H9 (cell line): ENCODE data around the gene ITGBL1. TPM values are rescaled to one million over a fixed set of nuclear protein-coding genes. Genes with fewer than 3 reads are reported as not detected.

Source experiments
- DNase-seq: peaks from one replicate; pipeline ENCODE4 v3.0.0-alpha.2; 2017
- H2AFZ ChIP-seq: one replicate; pipeline ENCODE4 v1.6.1; 2013; ENCODE audit warnings: mild to moderate bottlenecking, low read length, control low read depth, moderate library complexity
- H2AK5ac ChIP-seq: 2 replicates; pipeline ENCODE4 v1.6.1; 2013; ENCODE audit warnings: low read length, control low read depth, mixed read lengths; ENCODE audit not compliant: insufficient read length
- H2BK120ac ChIP-seq: one replicate; pipeline ENCODE4 v1.6.1; 2013; ENCODE audit warnings: low read depth, mild to moderate bottlenecking, low read length, control low read depth, inconsistent platforms; ENCODE audit not compliant: poor library complexity, severe bottlenecking
- H2BK12ac ChIP-seq: 2 replicates; pipeline ENCODE4 v1.6.1; 2013; ENCODE audit warnings: low read length, control low read depth, mixed read lengths, low read depth; ENCODE audit not compliant: insufficient read length
- H2BK15ac ChIP-seq: 2 replicates; pipeline ENCODE4 v1.6.1; 2013; ENCODE audit warnings: low read depth, low read length, control low read depth
- H2BK20ac ChIP-seq: one replicate; pipeline ENCODE4 v1.6.1; 2013; ENCODE audit warnings: low read depth, mild to moderate bottlenecking, low read length, control low read depth, inconsistent platforms; ENCODE audit not compliant: poor library complexity, severe bottlenecking
- H2BK5ac ChIP-seq: 2 replicates; pipeline ENCODE4 v1.6.1; 2013; ENCODE audit warnings: low read length, control low read depth, mixed read lengths; ENCODE audit not compliant: insufficient read length
- H3K14ac ChIP-seq: 2 replicates; pipeline ENCODE4 v1.6.1; 2013; ENCODE audit warnings: low read length, control low read depth; ENCODE audit not compliant: insufficient read depth
- H3K18ac ChIP-seq: 2 replicates; pipeline ENCODE4 v1.6.1; 2013; ENCODE audit warnings: low read depth, mild to moderate bottlenecking, mixed read lengths, low read length, control low read depth; ENCODE audit not compliant: insufficient read length
- H3K23ac ChIP-seq: 2 replicates; pipeline ENCODE4 v1.6.1; 2013; ENCODE audit warnings: low read length, control low read depth, mixed read lengths, low read depth; ENCODE audit not compliant: insufficient read length
- H3K23me2 ChIP-seq: 2 replicates; pipeline ENCODE4 v1.6.1; 2013; ENCODE audit warnings: low read depth, mild to moderate bottlenecking, mixed read lengths, low read length, control low read depth; ENCODE audit not compliant: insufficient read length, poor library complexity, severe bottlenecking
- H3K27ac ChIP-seq: 2 replicates; pipeline ENCODE4 v1.5.1; 2013; ENCODE audit warnings: low read length, control low read depth, mixed read lengths, low read depth; ENCODE audit not compliant: insufficient read length
- H3K27me3 ChIP-seq: 2 replicates; pipeline ENCODE4 v1.6.1; 2013; ENCODE audit warnings: low read length, control low read depth, inconsistent platforms; ENCODE audit not compliant: insufficient read depth
- H3K4ac ChIP-seq: 2 replicates; pipeline ENCODE4 v1.6.1; 2013; ENCODE audit warnings: low read depth, mild to moderate bottlenecking, control low read depth, inconsistent platforms, low read length, moderate library complexity
- H3K4me1 ChIP-seq: 2 replicates; pipeline ENCODE4 v1.6.1; 2013; ENCODE audit warnings: low read length, control low read depth, inconsistent platforms; ENCODE audit not compliant: insufficient read depth
- H3K4me2 ChIP-seq: 2 replicates; pipeline ENCODE4 v1.6.1; 2013; ENCODE audit warnings: low read length, control low read depth, mixed read lengths; ENCODE audit not compliant: insufficient read length, insufficient read depth
- H3K56ac ChIP-seq: 2 replicates; pipeline ENCODE4 v1.6.1; 2013; ENCODE audit warnings: low read depth, mild to moderate bottlenecking, mixed read lengths, low read length, control low read depth; ENCODE audit not compliant: insufficient read length
- H3K79me1 ChIP-seq: 2 replicates; pipeline ENCODE4 v1.6.1; 2013; ENCODE audit warnings: low read depth, mild to moderate bottlenecking, moderate library complexity, low read length, control low read depth, inconsistent platforms; ENCODE audit not compliant: insufficient read depth, poor library complexity, severe bottlenecking
- H3K79me2 ChIP-seq: 2 replicates; pipeline ENCODE4 v1.6.1; 2013; ENCODE audit warnings: low read length, control low read depth, inconsistent platforms; ENCODE audit not compliant: insufficient read depth
- H3K9ac ChIP-seq: 2 replicates; pipeline ENCODE4 v1.6.1; 2013; ENCODE audit warnings: low read length, control low read depth, mixed read lengths; ENCODE audit not compliant: insufficient read length; ENCODE audit errors: extremely low read depth
- H3K9me3 ChIP-seq: one replicate; pipeline ENCODE4 v1.6.1; 2013; ENCODE audit warnings: low read depth, low read length, inconsistent platforms; ENCODE audit not compliant: control insufficient read depth
- H3T11ph ChIP-seq: one replicate; pipeline ENCODE4 v1.6.1; 2013; ENCODE audit warnings: mild to moderate bottlenecking, low read length, control low read depth, inconsistent platforms
- H4K20me1 ChIP-seq: one replicate; pipeline ENCODE4 v1.6.1; 2013; ENCODE audit not compliant: control insufficient read depth, insufficient read length, insufficient read depth
- H4K5ac ChIP-seq: 2 replicates; pipeline ENCODE4 v1.6.1; 2013; ENCODE audit warnings: low read depth, mild to moderate bottlenecking, mixed read lengths, low read length, control low read depth; ENCODE audit not compliant: insufficient read length
- H4K8ac ChIP-seq: replicated peaks from 2 replicates; pipeline ENCODE4 v1.6.1; 2013; ENCODE audit warnings: low read length, control low read depth, mixed read lengths, low read depth; ENCODE audit not compliant: insufficient read length
- H4K91ac ChIP-seq: 2 replicates; pipeline ENCODE4 v1.6.1; 2013; ENCODE audit warnings: low read depth, mild to moderate bottlenecking, moderate library complexity, mixed read lengths, low read length, control low read depth; ENCODE audit not compliant: insufficient read length
- H3K27ac Mint-ChIP-seq, 3 experiments: 2 replicates in 2 of 3; 3 replicates in 1 of 3; pipeline ENCODE4 v1.8.0; 2020 to 2021; ENCODE audit warnings: mixed read lengths in 3 of 3, mild to moderate bottlenecking in 1 of 3, moderate library complexity in 1 of 3
- H3K27me3 Mint-ChIP-seq: 2 replicates; pipeline ENCODE4 v1.8.0; 2021; ENCODE audit warnings: low read depth, mild to moderate bottlenecking, moderate library complexity, mixed read lengths
- H3K36me3 Mint-ChIP-seq, 3 experiments: 2 replicates in 2 of 3; 3 replicates in 1 of 3; pipeline ENCODE4 v1.8.0; 2020 to 2021; ENCODE audit warnings: low read depth in 3 of 3, mixed read lengths in 3 of 3; ENCODE audit not compliant: insufficient read depth in 1 of 3
- H3K4me1 Mint-ChIP-seq, 2 experiments: 2 replicates each; pipeline ENCODE4 v1.8.0; 2020; ENCODE audit warnings: mixed read lengths in 2 of 2
- H3K4me3 Mint-ChIP-seq, 2 experiments: 2 replicates in 1 of 2; 3 replicates in 1 of 2; pipeline ENCODE4 v1.8.0; 2020 to 2021; ENCODE audit warnings: mild to moderate bottlenecking in 2 of 2, mixed read lengths in 2 of 2, moderate library complexity in 1 of 2
- H3K9me3 Mint-ChIP-seq, 2 experiments: 2 replicates in 1 of 2; 3 replicates in 1 of 2; pipeline ENCODE4 v1.8.0; 2020; ENCODE audit warnings: mild to moderate bottlenecking in 2 of 2, mixed read lengths in 2 of 2, moderate library complexity in 1 of 2
- WGBS: extraction: QIAGEN DNeasy Blood & Tissue Kit; methylation state at CpG from one replicate; pipeline ENCODE4 v1.1.7; 2013; ENCODE audit warnings: missing lambda C conversion rate, low lambda C conversion rate, mixed read lengths; ENCODE audit not compliant: insufficient read length; ENCODE audit errors: extremely low coverage; 5-methylcytosine and 5-hydroxymethylcytosine counted together
- total RNA-seq: library from RNA; stranded (reverse); gene quantifications from 2 replicates; pipeline ENCODE4 v1.2.1, GENCODE V29; 2021
- TF ChIP-seq, protein P1 (sequence below): fragments of 200-600 bp; sonication (generic); conservative IDR thresholded peaks from 3 replicates; pipeline ENCODE4 v1.8.0; 2021; ENCODE audit warnings: antibody characterized with exemption, mild to moderate bottlenecking

The ITGBL1 gene
- total RNA-seq, 1 experiment from 2014 or later: not detected

DNA sequence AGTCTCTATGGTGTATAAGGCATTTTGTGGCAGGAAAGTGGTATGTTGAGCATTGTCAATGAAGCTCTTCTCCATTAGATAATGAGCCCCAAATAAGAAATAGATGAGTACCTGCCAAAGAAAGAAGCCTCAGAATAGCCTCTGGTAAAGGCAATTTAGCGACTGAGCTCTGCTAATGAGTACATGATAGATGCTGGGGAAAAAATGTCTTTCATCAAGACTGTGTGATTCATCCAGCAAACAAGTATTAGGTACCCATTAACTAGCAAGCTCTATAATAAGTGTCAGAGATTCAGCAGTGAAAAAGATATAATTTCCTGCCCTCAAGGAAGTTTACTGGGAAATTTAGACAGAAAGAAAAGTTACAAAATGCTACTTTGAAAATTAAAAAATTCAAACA is 294.6 kb downstream of the ITGBL1 start:
- Histone ChIP-seq H3K14ac (no peak overlapping the region), H3K4me1 (peaks cover 3% of the 10 kb centered on the region; the same call in 1 of the 2 replicates), H3K9me3 (no peaks in the 10 kb centered on the region), H4K5ac (no peak overlapping the region), H2BK20ac (no peak overlapping the region), H3K79me2 (no peaks in the 10 kb centered on the region), H3K4me2 (no peak overlapping the region), H4K8ac (no peak overlapping the region), H2AFZ (no peak overlapping the region), H3K27ac (no peak overlapping the region), H4K20me1 (no peaks in the 10 kb centered on the region), H3K23me2 (no peaks in the 10 kb centered on the region), H3K79me1 (no peaks in the 10 kb centered on the region), H2BK15ac (no peak overlapping the region), H4K91ac (no peak overlapping the region), H2BK5ac (no peak overlapping the region), H2AK5ac (no peak overlapping the region), H2BK120ac (no peak overlapping the region), H3T11ph (no peak overlapping the region), H3K18ac (no peak overlapping the region), H3K23ac (no peak overlapping the region), H3K56ac (no peak overlapping the region), H2BK12ac (no peak overlapping the region), H3K27me3 (no peaks in the 10 kb centered on the region), H3K4ac (no peak overlapping the region), H3K9ac (no peak overlapping the region)
- Mint-ChIP-seq H3K36me3 (no peaks in the 10 kb centered on the region), H3K27me3 (no peaks in the 10 kb centered on the region), H3K4me1 (peaks cover 4 to 6% of the 10 kb centered on the region in 2 experiments; a peak in 3 of 4 replicates), H3K9me3 (no peaks in the 10 kb centered on the region), H3K4me3 (no peak overlapping the region), H3K27ac (no peak overlapping the region)
- no CpG with 5 or more reads among the region's 1 CpG for WGBS
- TF ChIP-seq, protein P1, sequence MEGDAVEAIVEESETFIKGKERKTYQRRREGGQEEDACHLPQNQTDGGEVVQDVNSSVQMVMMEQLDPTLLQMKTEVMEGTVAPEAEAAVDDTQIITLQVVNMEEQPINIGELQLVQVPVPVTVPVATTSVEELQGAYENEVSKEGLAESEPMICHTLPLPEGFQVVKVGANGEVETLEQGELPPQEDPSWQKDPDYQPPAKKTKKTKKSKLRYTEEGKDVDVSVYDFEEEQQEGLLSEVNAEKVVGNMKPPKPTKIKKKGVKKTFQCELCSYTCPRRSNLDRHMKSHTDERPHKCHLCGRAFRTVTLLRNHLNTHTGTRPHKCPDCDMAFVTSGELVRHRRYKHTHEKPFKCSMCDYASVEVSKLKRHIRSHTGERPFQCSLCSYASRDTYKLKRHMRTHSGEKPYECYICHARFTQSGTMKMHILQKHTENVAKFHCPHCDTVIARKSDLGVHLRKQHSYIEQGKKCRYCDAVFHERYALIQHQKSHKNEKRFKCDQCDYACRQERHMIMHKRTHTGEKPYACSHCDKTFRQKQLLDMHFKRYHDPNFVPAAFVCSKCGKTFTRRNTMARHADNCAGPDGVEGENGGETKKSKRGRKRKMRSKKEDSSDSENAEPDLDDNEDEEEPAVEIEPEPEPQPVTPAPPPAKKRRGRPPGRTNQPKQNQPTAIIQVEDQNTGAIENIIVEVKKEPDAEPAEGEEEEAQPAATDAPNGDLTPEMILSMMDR: no peak
- no peak for DNase-seq
